Heart right ventricle (tissue), 16 donors: ENCODE results near the gene ZDHHC21. TPM values are rescaled to one million over a fixed set of nuclear protein-coding genes. Genes with fewer than 3 reads are reported as not detected.

Experiments used
- ATAC-seq, 8 donors: fragments of 200-7000 bp; cut with Tn5 transposase; one replicate each; pipeline ENCODE4 v1.9.1; 2020; ENCODE audit warnings: mild to moderate bottlenecking in 8 of 8, moderate library complexity in 8 of 8, moderate number of reproducible peaks in 1 of 8
- DNase-seq, 2 donors: peaks; one replicate each; pipeline ENCODE4 v3.0.0-alpha.2; 2020
- H3K27ac ChIP-seq, 10 donors: fragments of 200-600 bp; sonication (generic) in 2 of 10; one replicate each; pipeline versions ENCODE4 v1.5.0 to v1.8.0; 2020 to 2022; ENCODE audit warnings: mild to moderate bottlenecking in 3 of 10
- H3K27me3 ChIP-seq, 7 donors: fragments of 200-600 bp; one replicate each; pipeline ENCODE4 v1.8.0; 2021 to 2022; ENCODE audit warnings: mild to moderate bottlenecking in 2 of 7
- H3K36me3 ChIP-seq, 9 donors: fragments of 200-600 bp; sonication (generic) in 1 of 9; one replicate each; pipeline versions ENCODE4 v1.5.0 to v1.8.0; 2020 to 2022; ENCODE audit warnings: mild to moderate bottlenecking in 2 of 9
- H3K4me1 ChIP-seq, 9 donors: fragments of 200-600 bp; sonication (generic) in 1 of 9; one replicate each; pipeline versions ENCODE4 v1.5.0 to v1.8.0; 2020 to 2022; ENCODE audit warnings: mild to moderate bottlenecking in 4 of 9
- H3K4me3 ChIP-seq, 10 donors: fragments of 200-600 bp; sonication (generic) in 2 of 10; one replicate each; pipeline versions ENCODE4 v1.5.0 to v1.8.0; 2020 to 2022; ENCODE audit warnings: mild to moderate bottlenecking in 7 of 10, moderate library complexity in 2 of 10
- H3K9me3 ChIP-seq, 11 donors: fragments of 200-600 bp in 10 of 11; sonication (generic) in 2 of 11; one replicate each; pipeline versions ENCODE4 v1.5.0 to v1.8.0; 2013 to 2022; ENCODE audit warnings: mild to moderate bottlenecking in 2 of 11, control low read depth in 1 of 11, moderate library complexity in 1 of 11
- WGBS, 2 donors: extraction: QIAGEN DNeasy Blood & Tissue Kit; methylation state at CpG; one replicate each; pipeline ENCODE4 v1.1.7; 2013; ENCODE audit warnings: inconsistent platforms in 1 of 2; 5-methylcytosine and 5-hydroxymethylcytosine counted together
- intact Hi-C, 10 donors: fragments of 100-400 bp; cut with DNase I; formaldehyde crosslinking; loops; one replicate each; pipeline versions ENCODE4 v1.11.1 to v1.14.2; 2022
- polyA plus RNA-seq, 2 donors: library from polyadenylated mRNA; stranded (reverse); fragments of 200-250 nt; gene quantifications; one replicate each; pipeline ENCODE4 v1.2.3, GENCODE V29; 2013
- total RNA-seq, 10 donors: library from RNA; stranded (reverse); fragmentation: NEBNext Ultra II Directional in 3 of 10; extraction: Animal tissue kit (Norgen Biotek cat#: 25700) in 3 of 10; gene quantifications; one replicate each; pipeline versions ENCODE4 v1.2.1 to v1.2.4, GENCODE V29; 2021 to 2023
- TF ChIP-seq, protein P1 (sequence below), 9 donors: fragments of 200-600 bp; sonication (generic) in 2 of 9; IDR thresholded peaks; one replicate each; pipeline versions ENCODE4 v1.5.0 to v1.8.0; 2021 to 2022; ENCODE audit warnings: antibody characterized with exemption in 9 of 9, mild to moderate bottlenecking in 5 of 9, moderate library complexity in 1 of 9
- donor health status: Arrhythmogenic right ventricular cardiomyopathy.
- donor health status: ischemic (EF 13 %, LVEDD 7.1; RV severe dilation, severe dysfunction).
- donor health status: healthy with polysubstance abuse.
- donor health status: DM: no; HTN: yes; CAD: no.
- donor health status: DM: no; HTN: no; CAD: no.
- donor health status: ischemic (EF 25% LVEDD 6.9; RV normal size, moderate dysfunction).
- donor health status: ischemic (EF 25% LVEDD 5.7; RV mildly dilated, moderate dysfunction).
- donor health status: healthy.
- donor health status: DM: yes; HTN: yes; CAD: no.
- donor health status: Ischemic cardiomyopathy.
- donor health status: ischemic (EF 35%, LVEDD 5.7; RV mildly dilated, moderate dysfunction).
- donor health status: nonischemic (EF 11% LVEDD 7.7; RV severe dilation, severe dysfunction).
- donor health status: DM: yes; HTN: yes; CAD: no.
- donor health status: PGD.
- donor health status: ischemic (EF 29% LVEDD 5.4; RV normal size, mild dysfunction).
- donor health status: nonischemic (EF 23%, LVEDD 6.1; RV moderate dilation, normal function).

The ZDHHC21 gene
- total and polyA plus RNA-seq, 12 donors: 1.9 to 8.4 (median 7.2) TPM

DNA sequence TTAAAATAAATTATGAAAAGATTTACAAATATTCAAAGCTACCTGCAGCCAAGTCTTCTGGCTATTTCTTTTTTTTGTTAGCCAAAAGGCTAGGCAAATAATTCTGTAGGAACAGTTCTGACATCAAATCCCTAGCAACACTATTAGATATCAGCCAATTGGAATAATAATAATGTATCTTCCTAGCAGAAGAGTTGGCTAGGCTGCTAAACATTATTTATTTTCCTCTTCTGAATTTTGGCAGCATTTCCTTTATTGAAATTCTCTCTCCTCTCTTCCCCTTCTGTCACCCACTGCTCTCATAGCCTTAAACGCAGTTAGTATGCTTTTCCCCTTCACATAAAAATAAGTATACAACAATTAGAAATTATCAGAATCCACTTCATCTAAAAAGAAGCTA lies 42.6 kb downstream of the ZDHHC21 start:
- 73 to 79% methylated on average over 1 of the region's 1 CpG for WGBS, 2 donors
- intact Hi-C loops: loop anchor here in 6 of 10 donors (5.0 to 10.0 kb wide), 2 partner anchors 183 to 186 kb away; no protein-coding TSS in a partner anchor
- TF ChIP-seq, protein P1, sequence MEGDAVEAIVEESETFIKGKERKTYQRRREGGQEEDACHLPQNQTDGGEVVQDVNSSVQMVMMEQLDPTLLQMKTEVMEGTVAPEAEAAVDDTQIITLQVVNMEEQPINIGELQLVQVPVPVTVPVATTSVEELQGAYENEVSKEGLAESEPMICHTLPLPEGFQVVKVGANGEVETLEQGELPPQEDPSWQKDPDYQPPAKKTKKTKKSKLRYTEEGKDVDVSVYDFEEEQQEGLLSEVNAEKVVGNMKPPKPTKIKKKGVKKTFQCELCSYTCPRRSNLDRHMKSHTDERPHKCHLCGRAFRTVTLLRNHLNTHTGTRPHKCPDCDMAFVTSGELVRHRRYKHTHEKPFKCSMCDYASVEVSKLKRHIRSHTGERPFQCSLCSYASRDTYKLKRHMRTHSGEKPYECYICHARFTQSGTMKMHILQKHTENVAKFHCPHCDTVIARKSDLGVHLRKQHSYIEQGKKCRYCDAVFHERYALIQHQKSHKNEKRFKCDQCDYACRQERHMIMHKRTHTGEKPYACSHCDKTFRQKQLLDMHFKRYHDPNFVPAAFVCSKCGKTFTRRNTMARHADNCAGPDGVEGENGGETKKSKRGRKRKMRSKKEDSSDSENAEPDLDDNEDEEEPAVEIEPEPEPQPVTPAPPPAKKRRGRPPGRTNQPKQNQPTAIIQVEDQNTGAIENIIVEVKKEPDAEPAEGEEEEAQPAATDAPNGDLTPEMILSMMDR (IDR thresholded peaks at IDR 0.05): no peak
- H3K27ac ChIP-seq: no peak overlapping the region
- H3K4me3 ChIP-seq: no peak overlapping the region
- DNase-seq (no peak), ATAC-seq (no peak)
- H3K9me3 ChIP-seq: peaks cover 0 to 19% (median 15%) of the 10 kb centered on the region in 11 donors
- H3K4me1 ChIP-seq: no peaks in the 10 kb centered on the region
- no peaks in the 10 kb centered on the region for H3K27me3 ChIP-seq
- H3K36me3 ChIP-seq: peaks cover 0 to 21% (median 0%) of the 10 kb centered on the region in 9 donors

DNA sequence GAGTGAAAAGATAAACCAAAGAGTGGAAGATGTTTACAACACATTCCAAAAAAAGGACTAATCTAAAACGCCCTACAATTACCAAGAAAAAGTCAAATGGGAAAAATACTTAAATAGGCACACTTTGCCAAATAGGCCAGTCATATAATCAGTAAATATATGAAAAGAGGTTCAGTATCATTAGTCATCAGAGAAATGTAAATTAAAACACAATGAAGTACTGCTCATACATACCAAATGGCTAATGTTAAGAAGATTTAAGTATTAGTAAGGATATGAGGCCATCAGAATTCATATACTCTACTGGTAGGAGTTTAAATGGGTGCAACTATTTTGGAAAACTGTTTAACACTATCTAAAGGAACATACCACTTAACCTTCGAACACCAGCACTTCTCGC lies 47.6 kb downstream of the ZDHHC21 start:
- intact Hi-C loops: loop anchor here in 1 of 10 donors (10.0 kb wide), 1 partner anchor 171 kb away; no protein-coding TSS in a partner anchor
- no peak overlapping the region for H3K4me3 ChIP-seq
- no peak for ATAC-seq

DNA sequence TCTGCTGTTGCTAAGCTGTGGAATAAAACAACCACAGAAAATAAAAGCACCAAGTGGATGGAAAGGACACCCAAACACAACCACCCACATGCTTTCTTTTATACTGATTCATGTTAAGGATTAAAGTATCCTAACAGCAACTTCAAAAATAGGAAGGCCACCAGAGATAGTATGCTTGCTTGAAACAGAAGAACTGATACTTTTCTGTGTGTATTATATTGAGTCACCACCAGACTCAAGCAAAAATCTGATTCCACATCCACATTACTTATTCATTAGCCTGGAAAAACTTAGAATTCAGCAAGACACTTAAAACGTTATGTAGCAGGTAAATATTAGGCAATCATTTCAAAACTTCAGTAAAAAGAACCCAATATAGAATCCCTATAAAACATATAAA lies 52.3 kb downstream of the ZDHHC21 start:
- peaks cover 0 to 34% (median 0%) of the 10 kb centered on the region in 9 donors for H3K36me3 ChIP-seq
- DNase-seq (no peak), ATAC-seq (no peak)
- intact Hi-C loops: loop anchor here in 1 of 10 donors (10.0 kb wide), 1 partner anchor 166 kb away; no protein-coding TSS in a partner anchor
- no peaks in the 10 kb centered on the region for H3K4me1 ChIP-seq
- TF ChIP-seq, protein P1 (IDR thresholded peaks at IDR 0.05): no peak
- no peaks in the 10 kb centered on the region for H3K27me3 ChIP-seq
- no peaks in the 10 kb centered on the region for H3K9me3 ChIP-seq
- WGBS, 2 donors: 97% methylated on average over 1 of the region's 1 CpG
- H3K4me3 ChIP-seq: no peak overlapping the region
- no peak overlapping the region for H3K27ac ChIP-seq

More for the DNA sequence above, 47.6 kb downstream of the ZDHHC21 start:
- 78 to 93% methylated on average over 3 of the region's 3 CpGs for WGBS, 2 donors
- Histone ChIP-seq H3K27ac (no peak overlapping the region), H3K4me1 (no peaks in the 10 kb centered on the region), H3K36me3 (peaks cover 0 to 9% (median 0%) of the 10 kb centered on the region in 9 donors), H3K9me3 (no peaks in the 10 kb centered on the region), H3K27me3 (no peaks in the 10 kb centered on the region)
- TF ChIP-seq, protein P1 (IDR thresholded peaks at IDR 0.05): no peak
- no peak for DNase-seq

- no peaks in the 10 kb centered on the region for H3K4me1 ChIP-seq
- no peaks in the 10 kb centered on the region for H3K27me3 ChIP-seq
- intact Hi-C loops: loop anchor here in 1 of 10 donors (10.0 kb wide), 1 partner anchor 165 kb away; no protein-coding TSS in a partner anchor
- DNase-seq: no peak
- no peak for ATAC-seq
- H3K4me3 ChIP-seq: no peak overlapping the region
- peaks cover 0 to 41% (median 0%) of the 10 kb centered on the region in 9 donors for H3K36me3 ChIP-seq
- 95 to 98% methylated on average over 2 of the region's 2 CpGs for WGBS, 2 donors
- no peaks in the 10 kb centered on the region for H3K9me3 ChIP-seq
- TF ChIP-seq, protein P1 (IDR thresholded peaks at IDR 0.05): no peak
- H3K27ac ChIP-seq: no peak overlapping the region
Observed at GRCh38 chr9:14640294-14640693, 52.9 kb downstream of the ZDHHC21 start.
